Left renal cortex interstitium (tissue), 4 donors: ENCODE measurements around the gene CNIH4. TPM values are rescaled to one million over a fixed set of nuclear protein-coding genes. Genes with fewer than 3 reads are reported as not detected.
"Not testable (repeated sequence)": the region's sequence is repeated elsewhere in the genome, so short reads cannot be mapped to it uniquely, and the experiment has no call there.

Experiments
- DNase-seq, 4 donors: peaks; one replicate each; pipeline ENCODE4 v3.0.0-alpha.2; 2013; ENCODE audit warnings: low read depth in 4 of 4, low spot score in 2 of 4, missing footprints in 1 of 4
- polyA plus RNA-seq, 4 donors: library from polyadenylated mRNA; unstranded; fragments of 120-200 nt; gene quantifications; one replicate each; pipeline ENCODE4 v1.2.1, GENCODE V29; 2013; ENCODE audit not compliant: insufficient read length in 4 of 4

CNIH4 gene
- polyA plus RNA-seq, 4 donors: 43.3 to 56.6 (median 49.1) TPM

DNA sequence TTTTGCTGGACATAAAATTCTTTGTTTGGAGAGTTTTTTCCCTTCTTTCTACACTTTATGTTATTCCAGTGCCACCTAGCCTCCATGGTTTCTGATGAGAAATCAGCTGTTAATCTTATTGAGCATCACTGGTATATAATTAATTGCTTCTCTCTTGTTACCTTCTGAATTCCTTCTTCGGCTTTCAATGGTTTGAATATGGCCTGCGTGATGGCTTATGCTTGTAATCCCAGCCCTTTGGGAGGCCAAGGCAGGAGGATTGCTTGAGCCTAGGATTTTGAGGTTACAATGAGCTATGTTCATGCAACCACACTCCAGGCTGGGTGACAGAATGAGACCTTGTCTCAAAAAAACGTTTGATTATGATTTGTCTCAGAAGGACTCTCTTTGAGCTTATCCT is 13.0 kb upstream of the CNIH4 start:
- no peak for DNase-seq

DNA sequence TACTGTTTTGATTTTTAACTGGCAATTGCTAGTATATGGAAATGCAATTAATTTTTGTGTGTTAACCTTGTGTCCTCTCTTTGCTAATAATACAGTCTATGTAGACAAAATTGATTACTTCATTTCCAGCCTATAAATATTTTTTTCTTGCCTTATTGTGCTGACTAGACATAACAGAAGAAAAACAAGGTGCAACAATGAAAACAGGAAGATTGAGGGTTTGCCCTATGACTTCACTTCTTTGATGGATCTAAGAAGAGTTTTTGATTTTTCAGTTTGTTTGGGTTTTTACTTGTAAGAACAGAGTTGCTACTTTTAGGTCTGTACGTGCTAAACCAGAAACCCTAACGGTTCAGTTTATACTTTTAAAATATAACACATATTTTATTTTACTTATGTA is 8.5 kb upstream of the CNIH4 start:
- no peak for DNase-seq

DNA sequence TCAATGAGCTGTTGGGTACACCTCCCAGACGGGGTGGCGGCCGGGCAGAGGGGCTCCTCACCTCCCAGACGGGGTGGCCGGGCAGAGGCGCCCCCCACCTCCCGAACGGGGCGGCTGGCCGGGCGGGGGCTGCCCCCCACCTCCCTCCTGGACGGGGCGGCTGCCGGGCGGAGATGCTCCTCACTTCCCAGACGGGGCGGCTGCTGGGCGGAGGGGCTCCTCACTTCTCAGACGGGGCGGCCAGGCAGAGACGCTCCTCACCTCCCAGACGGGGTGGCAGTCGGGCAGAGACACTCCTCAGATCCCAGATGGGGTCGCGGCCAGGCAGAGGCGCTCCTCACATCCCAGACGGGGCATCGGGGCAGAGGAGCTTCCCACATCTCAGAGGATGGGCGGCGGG is 7.0 kb upstream of the CNIH4 start:
- not testable (repeated sequence) for DNase-seq

DNA sequence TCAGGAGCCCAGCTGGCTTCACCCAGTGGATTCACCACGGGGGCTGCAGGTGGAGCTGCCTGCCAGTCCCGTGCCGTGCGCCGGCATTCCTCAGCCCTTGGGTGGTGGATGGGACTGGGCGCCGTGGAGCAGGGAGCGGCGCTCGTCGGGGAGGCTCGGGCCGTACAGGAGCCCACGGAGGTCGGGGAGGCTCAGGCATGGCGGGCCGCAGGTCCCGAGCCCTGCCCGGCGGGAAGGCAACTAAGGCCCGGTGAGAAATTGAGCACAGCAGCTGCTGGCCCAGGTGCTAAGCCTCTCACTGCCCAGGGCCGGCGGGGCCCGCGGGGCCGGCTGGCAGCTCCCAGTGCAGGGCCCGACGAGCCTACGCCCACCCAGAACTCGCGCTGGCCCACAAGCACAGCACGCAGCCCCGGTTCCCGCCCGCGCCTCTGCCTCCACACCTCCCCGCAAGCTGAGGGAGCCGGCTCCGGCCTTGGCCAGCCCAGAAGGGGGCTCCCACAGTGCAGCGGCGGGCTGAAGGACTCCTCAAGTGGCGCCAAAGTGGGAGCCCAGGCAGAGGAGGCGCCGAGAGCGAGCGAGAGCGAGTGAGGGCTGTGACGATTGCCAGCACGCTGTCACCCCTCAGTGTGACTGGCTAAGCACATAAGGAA is 4.1 kb upstream of the CNIH4 start:
- not testable (repeated sequence) for DNase-seq

DNA sequence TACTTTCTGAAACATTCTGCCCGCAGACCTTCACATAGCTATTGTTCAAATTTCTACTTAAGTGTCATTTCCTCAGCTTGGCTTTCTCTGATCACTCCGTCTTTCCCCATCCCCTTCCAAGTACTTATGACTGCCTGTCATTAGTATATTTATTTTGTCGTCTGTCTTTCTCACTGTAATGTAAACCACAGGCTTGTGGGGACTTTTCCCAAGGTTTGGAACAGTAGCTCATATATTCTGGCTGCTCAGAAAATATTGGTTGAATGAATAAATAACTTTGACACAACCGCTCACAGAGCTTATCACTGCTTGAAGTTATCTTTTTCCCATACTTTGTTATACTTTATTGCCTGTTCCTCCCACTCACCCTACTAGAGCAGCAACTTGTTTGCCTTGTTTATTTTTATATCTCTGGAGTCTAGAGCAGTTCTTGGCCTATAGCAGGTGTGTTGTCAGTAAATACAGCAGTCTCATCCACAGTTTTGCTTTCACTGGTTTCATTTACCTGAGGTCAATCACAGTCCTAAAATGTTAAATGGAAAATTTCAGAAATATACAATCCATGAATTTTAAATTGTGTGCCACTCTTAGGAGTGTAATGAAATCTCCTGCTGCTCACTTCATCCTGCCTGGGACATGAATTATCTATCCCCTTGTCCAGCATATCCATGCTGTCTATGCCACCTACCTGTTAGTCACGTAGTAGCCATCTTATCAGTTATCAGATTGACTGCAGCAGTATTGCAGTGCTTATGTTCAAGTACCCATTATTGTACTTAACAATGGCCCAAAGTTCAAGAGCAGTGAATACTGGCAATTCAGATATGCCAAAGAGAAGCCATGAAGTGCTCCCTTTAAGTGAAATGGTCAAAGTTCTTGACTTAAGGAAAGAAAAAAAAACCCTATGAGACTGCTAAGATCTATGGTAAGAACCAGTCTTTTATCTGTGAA is 2.4 kb upstream of the CNIH4 start:
- DNase-seq: no peak

DNA sequence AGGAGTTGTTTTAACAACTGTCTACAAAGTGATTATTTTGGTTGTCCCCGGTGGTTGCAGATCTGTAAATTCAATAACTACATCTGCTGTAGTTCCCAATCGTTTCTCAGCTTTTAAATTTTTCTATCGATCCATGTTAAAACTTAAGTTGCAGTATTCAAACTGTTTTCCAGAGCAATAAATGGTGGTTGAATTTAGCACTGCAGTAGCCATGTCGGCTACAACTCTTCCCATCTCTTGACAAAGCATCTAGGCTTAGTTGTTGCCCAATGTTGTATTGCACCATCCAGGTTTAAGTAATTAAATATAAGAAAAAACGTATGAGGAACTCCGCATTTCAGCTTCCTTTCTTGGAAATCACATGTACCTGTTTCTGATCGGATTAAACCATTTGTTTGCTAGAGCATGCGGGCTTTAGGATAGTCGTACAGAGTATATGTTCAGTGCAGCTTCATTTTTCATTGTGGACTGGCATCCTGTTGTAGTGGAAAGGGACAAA is 996 bp downstream of the CNIH4 start:
- DNase-seq: no peak

DNA sequence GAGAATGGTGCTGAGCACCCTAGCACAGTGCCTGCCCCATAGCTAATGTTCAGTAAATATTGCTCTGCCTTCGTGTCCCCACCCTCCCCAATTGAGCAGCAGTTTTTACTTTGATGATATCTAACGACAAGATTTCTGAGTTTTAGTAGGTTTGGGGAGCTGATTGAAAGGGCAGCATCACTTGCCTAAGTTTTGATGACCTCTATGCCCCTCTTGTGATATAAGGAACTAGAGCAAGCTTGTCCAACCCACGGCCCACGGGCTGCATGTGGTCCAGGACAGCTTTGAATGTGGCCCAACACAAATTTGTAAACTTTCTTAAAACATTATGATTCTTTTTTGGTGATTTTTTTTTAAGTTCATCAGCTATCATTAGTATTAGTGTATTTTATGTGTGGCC is 1.6 kb downstream of the CNIH4 start:
- DNase-seq: no peak

DNA sequence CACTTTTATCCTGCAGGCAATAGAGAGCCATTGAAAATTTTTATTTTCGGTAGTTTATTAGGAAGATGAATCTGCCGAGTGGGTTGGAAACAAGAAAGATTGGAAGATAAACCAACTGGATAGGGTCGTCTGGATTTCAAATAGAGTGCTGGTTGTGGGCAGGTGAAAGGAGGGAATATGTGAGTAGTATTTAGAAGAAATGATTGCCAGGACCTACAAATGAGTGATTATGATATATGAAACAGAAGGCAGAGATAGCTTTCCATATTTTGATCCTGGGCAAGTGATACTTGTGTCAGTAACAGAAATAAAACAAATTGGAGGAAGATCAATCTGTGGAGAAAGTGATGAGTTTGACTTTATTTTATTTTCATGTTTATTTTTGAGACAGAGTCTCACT is 2.5 kb downstream of the CNIH4 start:
- DNase-seq: no peak

DNA sequence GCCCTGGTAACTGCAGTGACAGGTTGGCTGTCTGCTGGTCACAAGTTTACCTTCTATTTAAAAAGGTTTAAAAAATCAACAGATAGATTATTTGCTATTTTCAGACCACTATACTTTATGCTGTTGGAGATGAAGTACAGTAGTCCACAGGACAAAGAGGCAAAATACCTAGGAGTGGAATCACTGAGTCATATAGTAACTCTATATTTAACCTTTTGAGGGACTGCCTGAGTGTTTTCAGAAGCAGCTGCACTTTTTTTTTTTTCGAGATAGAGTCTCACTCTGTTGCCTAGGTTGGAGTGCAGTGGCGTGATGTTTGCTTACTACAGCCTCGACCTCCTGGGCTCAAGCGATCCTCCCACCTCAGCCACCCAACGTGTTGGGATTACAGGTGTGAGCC is 11.7 kb downstream of the CNIH4 start:
- DNase-seq: no peak

DNA sequence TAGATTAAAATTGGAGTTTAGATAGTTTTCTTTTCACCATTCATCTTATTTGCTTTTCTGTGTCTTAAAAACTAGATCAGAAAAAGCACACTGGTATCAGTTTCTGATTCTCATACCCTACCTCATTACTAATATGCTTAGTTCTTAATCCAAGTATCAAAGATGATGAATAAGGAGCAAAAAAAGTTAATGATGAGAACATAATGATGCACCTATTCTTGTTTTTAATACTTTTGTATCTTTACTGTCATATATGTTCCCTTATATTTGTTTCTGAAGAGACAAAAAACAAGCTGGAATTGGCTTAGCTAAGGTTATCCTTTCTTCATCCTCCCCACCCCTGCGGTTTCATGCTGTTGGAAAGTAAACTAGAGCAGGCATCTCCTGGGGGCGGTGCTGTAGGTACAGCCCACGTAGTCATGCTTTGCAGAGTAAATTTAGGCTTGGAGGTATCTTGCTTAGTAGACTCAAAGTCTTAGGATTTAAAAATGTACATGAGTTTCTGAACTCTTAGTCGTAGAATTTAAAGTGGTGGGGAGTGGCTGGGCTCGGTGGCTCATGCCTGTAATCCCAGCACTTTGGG is 16.4 kb downstream of the CNIH4 start:
- no peak for DNase-seq

DNA sequence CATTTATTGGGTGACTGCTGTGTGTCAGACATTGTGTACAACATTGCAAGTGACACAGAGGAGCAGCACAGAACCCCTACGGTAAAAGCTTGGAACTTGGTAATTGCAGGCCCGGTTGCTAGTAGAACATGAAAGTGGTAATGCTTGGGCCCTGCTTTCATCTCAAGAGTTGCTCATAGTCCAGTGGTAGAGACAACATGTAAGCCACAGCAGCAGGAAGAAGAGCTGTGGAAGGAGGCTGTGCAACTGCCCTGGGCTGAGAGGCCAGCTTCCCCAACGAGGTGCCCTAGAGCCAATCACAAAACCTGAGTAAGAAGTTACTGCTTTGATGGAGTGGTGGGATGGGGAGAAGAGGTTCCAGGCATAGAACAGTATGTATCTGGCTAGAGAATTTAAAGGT is 18.4 kb downstream of the CNIH4 start:
- DNase-seq: no peak

DNA sequence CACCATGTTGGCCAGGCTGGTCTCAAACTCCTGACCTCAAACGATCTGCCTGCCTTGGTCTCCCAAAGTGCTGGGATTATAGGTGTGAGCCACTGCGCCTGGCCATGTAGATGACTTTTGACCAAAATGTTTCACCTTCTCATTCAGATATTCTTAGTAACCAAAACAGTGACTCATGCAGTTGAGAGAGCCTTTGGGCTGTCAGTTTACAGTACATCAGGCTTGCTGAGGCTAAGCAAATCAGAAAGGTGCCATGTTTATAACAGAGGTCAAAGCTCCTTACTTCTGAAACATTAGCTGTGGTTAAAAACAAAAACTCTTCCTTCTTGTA is 21.0 kb downstream of the CNIH4 start:
- no peak for DNase-seq

DNA sequence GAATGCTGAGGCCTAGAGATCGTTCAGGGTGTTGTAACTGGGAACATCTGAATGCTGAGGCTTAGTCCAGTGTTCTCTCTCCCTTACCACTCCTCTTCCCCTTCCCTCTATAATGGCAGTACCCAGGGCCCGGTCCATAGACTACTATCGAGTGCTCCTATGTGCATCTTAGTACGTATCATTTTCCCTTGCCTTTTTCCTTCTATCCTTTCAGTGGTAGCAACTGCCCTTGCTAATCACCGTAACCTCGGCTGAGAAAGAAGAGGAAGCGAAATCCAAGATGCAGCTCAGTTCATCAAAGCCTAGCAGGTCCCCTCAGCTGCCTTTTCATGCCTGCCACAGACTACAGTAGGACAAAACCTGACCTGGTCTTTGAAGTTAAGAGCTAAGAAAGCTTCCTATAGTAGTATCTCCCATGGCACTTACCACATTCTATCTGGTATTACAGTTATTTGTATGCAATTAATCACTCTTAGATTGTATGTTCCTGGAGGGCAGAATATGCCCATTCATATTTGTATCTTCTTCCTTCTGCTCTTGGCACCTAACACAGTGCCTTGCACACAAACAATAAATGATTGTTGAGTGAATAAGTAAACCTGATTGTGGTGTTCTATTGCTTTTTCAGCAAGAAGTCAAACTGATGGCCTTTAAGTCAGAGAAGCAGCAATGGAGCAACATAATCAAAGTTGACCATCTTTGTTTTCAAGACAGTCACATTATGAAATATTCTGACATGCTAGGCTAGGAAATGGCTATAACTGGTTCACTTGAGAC is 22.4 kb downstream of the CNIH4 start:
- DNase-seq: no peak

DNA sequence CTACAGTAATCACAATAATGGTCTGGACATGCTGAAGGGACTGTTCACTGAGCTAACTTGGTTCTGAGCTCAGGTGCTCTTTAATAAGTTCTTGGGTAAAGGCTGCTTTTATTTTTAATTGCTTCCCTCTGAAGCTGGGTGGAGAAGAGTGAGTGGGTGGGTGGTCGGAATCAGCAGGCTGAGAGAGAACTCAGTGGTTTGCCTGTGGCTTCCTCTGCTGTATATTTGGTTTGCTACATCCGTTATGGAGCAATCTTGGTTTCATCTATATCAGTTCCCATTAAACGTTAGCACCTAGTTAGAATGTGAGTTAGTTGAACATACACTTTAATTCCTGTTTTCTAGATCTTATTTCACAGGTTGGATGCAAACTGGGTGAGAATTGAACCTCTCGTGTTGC is 23.3 kb downstream of the CNIH4 start:
- no peak for DNase-seq

DNA sequence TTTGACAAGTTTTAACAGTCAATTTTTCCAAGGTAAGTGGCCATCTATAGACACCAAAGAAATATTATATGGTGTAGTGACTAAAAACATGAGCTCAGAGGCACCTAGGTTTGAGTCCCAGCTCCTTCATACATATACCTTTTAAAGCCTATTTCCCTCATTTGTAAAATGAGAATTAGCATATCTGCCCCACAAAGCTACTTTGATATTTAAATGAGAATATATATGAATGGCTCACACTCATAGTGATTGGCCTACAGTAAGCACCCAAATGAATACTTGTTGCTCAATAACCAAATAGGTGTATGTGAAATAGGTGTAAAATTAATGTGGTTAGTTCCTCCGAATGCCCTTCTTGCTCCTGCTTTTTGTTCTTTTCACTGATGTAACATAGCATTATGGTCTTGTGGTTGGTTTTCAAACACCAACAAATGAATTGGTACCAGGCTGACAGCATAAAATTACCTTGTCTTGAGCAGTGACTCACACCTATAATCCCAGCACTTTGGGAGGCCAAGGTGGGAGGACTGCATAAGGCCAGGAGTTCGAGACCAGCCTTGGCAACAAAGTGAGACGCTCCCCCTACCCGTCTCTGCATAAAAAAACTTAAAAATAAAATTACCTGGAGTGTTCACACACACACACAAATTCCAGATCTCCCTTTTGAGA is 25.3 kb downstream of the CNIH4 start:
- no peak for DNase-seq

DNA sequence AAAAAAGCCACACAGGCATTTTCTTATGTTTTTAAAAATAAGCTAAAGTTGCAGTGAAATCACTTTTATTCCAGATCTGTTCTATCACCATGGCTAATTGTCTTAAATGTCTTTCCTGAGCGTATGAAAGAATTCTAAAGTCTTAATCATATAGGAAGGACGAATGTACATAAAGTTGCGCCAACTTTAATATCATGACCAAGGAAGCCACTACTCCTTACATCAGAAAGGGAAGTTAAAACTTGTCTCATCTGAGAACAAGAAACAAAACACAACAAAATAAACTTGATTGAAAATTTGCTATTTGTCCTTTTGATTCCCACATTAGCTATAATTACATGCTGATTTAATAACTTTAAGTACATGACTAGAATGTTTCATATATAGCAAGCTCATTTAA is 26.5 kb downstream of the CNIH4 start:
- no peak for DNase-seq

DNA sequence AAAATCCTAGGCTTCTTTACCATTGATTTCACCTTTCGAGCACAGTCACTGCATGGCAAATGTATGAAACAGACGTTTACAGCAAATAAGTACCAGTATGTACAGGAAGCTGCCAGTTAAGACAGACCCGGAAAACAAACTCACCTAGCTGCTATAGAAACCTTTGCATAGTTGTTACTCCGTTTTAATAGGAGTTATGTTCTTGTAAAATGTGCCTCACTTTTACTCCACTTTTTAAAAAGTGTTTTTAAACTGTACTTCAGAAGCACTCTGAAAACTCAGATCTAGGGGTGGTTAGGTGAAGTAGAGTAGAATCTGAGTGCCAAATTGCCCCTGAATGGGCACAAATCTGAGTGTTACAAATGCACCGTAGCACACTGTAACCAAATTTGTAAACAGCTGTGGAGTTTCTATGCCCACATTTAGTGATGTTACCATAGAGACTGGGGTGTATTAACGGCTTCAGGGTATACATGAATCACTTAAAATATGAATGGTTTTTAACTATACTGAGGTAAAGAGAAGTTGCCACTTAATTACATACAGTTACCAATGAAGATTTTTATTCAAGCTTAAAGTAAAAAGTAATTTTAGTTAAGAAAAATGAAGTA is 30.7 kb downstream of the CNIH4 start:
- DNase-seq: no peak

DNA sequence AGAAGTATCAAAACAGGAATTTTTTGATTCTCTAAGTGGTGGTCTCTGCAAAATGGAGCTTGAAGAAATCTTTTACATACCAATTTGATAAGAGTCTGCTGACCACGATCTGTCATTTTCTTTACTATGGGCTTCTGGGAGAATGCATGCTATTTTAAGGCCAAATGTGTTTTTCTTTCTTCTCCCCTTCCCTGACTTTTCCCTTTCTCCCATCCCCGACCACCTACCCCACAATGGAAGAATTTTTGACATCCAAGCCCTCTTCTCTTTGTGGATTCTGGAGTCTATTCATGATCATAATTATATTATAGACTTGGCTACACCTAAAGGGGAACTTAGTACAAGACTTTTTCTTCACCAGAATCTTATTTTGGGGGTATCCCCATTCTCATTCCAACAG is 31.3 kb downstream of the CNIH4 start:
- no peak for DNase-seq

DNA sequence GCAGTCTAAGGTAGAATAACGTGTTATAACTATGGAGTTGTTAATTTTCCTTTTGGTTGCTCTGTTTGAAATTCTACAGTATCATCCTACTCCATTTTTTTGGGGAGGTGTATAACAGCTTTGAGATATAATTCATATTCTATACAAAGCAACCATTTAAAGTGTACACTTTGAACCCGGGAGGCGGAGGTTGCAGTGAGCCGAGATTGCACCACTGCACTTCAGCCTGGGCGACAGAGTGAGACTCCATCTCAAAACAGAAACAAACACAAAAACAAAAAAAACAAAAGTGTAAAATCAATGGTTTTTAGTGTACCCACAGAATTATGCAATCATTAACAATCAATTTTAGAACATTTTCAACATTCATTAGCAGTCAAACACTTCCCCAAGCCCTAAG is 33.8 kb downstream of the CNIH4 start:
- DNase-seq: no peak
